ENCODE measurements around the gene PCDHA3.
"Not testable (repeated sequence)": the region's sequence is repeated elsewhere in the genome, so short reads cannot be mapped to it uniquely, and the experiment has no call there.

The PCDHA3 gene

DNA sequence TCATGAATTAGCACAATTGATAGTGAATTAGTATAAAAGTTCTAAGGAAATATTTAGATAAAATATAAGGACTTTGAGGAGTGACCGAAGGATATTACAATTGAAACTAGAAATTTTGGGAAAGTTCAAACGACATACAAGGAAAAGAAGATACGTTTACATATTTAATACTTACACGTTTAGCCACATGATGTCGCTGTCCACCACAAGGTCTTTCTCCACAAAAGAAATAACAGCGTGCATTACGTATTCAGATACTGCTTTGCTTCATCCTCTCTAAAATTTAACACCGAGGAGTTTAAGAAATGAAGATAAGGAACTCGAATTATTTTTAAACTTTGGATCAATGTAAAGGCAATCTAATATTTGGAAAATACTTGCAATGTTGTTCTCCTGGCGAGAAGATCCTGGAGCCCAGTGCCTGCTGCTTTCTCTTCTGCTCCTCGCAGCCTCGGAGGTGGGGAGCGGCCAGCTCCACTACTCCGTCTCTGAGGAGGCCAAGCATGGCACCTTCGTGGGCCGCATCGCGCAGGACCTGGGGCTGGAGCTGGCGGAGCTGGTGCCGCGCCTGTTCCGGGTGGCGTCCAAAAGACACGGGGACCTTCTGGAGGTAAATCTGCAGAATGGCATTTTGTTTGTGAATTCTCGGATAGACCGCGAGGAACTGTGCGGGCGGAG is at the start of gene PCDHA3:
TSS of gene PCDHA3 (plus strand) at position 242 of the 678 bp plus-strand sequence.
- DNase-seq: peak; percentile 50

DNA sequence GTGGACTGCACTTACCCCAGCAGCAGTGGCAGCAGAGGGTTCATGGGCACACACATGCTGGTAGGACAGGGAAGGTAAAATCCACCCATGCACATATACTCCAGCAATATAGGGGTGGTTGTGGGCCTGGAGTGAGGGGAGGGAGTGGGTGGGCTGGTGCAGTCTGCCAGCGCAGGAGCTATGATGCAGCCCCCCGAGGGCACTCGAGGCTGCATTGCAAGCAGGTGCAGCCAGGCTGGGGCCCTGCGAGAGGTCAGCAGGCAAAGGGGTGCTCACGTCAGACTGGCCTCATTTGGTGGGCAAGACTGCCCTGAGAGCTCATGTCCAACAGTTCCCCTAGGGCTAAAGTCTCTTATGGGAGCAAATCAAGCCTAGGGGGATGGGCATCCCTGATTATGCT is 47.3 kb upstream of the PCDHA3 start:
- DNase-seq: no peak

GRCh38 chr5:140764177-140764973 is 36.5 kb upstream of the PCDHA3 start:
- DNase-seq: peak; percentile 1

DNA sequence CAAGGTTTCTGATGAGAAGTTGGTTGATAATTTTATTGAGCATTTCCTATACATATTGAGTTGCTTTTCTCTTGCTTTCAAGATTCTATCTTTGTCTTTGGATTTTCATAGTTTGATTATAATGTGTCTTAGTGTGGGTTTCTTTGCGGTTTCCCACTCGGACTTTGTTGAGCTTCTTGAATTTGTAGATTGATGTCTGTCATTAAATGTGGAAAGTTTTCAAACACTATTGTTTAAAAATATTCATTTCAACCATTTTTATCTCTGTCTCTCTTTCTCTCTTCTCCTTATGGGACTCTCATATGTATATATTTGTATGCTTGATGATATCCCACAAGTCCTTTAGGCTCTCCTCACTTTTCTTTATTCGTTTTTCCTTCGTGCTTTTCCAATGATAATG is 33.4 kb upstream of the PCDHA3 start:
- DNase-seq: no peak

DNA sequence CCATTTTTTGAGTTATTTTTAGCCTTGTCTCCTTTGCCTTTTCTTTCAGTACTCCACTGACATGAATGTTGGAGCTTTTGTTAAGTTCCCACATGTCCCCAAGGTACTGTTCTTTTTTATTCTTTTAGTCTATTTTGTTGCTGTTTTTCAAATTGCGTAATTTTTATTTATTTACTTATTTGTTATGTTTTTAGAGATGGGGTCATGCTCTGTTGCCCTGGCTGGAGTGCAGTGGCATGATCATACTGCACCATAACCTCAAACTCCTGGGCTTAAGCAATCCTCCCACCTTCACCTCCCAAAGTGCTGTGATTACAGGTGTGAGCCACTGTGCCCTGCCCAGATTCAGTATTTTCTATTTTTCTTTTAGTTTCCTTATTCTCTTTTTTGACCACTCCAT is 20.3 kb upstream of the PCDHA3 start:
- DNase-seq: no peak

DNA sequence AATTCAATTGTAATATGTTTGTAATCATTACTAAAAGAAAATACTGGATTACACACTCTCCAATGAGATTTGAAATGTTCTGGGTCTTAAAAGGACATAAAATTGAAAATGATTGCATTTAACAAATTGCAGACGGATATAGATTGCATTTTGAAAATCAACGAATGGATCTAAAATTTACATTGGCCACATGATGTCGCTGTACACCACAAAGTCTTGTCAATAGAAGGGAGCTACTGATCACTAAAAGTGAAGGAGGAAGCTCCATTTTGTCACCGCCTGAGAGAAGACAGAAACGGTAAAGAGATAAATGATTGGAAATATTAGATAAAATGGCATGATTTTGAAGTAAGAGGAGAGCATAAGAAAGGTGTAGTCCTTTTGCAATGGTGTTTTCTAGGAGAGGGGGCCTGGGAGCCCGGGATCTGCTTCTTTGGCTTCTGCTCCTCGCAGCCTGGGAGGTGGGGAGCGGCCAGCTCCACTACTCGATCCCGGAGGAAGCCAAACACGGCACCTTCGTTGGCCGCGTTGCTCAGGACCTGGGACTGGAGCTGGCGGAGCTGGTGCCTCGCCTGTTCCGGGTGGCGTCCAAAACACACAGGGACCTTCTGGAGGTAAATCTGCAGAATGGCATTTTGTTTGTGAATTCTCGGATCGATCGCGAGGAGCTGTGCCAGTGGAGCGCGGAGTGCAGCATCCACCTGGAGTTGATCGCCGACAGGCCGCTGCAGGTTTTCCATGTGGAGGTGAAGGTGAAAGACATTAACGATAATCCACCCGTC is 14.8 kb upstream of the PCDHA3 start, which contains the start of gene PCDHA1:
TSS of gene PCDHA1 (plus strand) at position 236 of the 782 bp plus-strand sequence.
- no peak for DNase-seq

GRCh38 chr5:140787422-140787821 is 13.4 kb upstream of the PCDHA3 start:
- not testable (repeated sequence) for DNase-seq

DNA sequence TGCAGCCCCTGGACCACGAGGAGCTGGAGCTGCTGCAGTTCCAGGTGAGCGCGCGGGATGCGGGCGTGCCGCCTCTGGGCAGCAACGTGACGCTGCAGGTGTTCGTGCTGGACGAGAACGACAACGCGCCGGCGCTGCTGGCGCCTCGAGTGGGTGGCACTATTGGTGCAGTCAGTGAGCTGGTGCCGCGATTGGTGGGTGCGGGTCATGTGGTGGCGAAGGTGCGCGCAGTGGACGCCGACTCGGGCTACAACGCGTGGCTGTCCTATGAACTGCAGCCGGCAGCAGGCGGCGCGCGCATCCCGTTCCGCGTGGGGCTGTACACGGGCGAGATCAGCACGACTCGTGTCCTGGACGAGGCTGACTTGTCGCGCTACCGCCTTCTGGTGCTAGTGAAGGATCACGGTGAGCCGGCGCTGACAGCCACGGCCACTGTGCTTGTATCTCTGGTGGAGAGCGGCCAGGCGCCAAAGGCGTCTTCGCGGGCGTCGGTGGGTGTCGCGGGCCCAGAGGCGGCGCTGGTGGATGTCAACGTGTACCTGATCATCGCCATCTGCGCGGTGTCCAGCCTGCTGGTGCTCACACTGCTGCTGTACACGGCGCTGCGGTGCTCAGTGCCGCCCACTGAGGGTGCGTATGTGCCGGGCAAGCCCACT is 12.9 kb upstream of the PCDHA3 start:
- not testable (repeated sequence) for DNase-seq

GRCh38 chr5:140791089-140791488 is 9.8 kb upstream of the PCDHA3 start:
- DNase-seq: no peak

DNA sequence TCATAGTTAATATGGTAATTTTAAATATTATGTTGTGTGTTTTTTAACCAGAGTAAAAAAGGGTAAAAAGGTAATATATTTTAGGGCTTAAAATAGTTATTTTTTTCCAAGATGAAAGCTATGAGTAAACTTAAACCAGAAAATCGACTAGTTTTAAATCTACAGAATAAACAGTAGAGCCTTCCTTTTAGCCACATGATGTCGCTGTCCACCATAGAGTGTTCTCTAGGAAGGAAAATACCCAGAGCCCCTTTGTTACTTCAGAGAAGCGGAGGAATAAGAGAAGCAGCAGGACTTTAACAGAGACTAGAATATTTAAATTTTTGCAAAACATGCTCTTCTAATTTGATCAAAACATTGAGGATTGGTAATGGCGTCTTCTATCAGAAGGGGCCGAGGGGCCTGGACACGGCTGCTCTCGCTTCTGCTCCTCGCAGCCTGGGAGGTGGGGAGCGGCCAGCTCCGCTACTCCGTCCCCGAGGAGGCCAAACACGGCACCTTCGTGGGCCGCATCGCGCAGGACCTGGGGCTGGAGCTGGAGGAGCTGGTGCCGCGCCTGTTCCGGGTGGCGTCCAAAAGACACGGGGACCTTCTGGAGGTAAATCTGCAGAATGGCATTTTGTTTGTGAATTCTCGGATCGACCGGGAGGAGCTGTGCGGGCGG is 6.1 kb upstream of the PCDHA3 start, which contains the start of gene PCDHA2:
TSS of gene PCDHA2 (plus strand) at position 258 of the 664 bp plus-strand sequence.
- no peak for DNase-seq

- no peak for DNase-seq
Observed at GRCh38 chr5:140795259-140795641, 5.6 kb upstream of the PCDHA3 start.

GRCh38 chr5:140796072-140796717 is 4.7 kb upstream of the PCDHA3 start:
- not testable (repeated sequence) for DNase-seq

DNA sequence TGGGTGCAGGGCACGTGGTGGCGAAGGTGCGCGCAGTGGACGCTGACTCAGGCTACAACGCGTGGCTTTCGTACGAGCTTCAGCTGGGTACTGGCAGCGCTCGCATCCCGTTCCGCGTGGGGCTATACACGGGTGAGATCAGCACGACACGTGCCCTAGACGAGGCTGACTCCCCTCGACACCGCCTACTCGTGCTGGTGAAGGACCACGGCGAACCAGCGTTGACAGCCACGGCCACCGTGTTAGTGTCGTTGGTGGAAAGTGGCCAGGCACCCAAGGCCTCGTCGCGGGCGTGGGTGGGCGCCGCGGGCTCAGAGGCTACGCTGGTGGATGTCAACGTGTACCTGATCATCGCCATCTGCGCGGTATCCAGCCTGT is 4.2 kb upstream of the PCDHA3 start:
- DNase-seq: no peak

DNA sequence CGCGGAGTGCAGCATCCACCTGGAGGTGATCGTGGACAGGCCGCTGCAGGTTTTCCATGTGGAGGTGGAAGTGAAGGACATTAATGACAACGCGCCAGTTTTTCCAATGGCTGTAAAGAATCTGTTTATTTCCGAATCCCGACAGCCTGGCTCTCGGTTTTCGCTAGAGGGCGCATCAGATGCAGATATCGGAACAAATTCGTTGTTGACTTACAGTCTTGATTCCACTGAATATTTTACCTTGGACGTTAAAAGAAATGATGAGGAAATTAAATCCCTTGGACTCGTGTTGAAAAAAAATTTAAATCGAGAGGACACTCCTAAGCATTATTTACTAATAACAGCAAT is 611 bp downstream of the PCDHA3 start:
- peak; percentile 2 for DNase-seq

- DNase-seq: not testable (repeated sequence)
Observed at GRCh38 chr5:140802381-140802780, 1.5 kb downstream of the PCDHA3 start.

- DNase-seq: no peak
Observed at GRCh38 chr5:140802781-140803271, 2.0 kb downstream of the PCDHA3 start.

DNA sequence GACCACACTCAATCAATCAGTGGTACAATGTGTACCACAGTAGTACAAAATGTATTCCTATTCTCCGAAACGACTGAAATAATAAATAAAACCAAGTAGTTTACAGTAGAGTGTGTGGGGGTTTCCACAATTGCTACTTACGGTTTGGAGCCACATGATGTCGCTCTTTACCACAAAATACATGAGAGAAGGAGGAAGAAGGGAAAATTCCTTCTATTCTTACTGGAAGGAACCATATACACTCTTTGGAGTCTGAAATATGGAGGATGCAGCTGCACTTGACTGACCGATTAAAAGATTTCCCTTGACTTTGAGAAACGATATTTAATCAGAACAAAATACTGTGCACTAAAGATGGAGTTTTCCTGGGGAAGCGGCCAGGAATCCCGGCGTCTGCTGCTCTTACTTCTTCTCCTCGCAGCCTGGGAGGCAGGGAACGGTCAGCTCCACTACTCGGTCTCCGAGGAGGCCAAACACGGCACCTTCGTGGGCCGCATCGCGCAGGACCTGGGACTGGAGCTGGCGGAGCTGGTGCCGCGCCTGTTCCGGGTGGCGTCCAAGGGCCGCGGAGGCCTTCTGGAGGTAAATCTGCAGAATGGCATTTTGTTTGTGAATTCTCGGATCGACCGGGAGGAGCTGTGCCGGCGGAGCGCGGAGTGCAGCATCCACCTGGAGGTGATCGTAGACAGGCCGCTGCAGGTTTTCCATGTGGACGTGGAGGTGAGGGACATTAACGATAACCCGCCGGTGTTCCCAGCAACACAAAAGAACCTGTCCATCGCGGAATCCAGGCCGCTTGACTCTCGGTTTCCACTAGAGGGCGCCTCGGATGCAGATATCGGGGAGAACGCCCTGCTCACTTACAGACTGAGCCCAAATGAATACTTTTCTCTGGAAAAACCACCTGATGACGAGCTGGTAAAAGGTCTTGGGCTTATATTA is 6.2 kb downstream of the PCDHA3 start, which contains the start of gene PCDHA4:
TSS of gene PCDHA4 (plus strand) at position 235 of the 942 bp plus-strand sequence.
- peak; percentile 16 for DNase-seq

DNA sequence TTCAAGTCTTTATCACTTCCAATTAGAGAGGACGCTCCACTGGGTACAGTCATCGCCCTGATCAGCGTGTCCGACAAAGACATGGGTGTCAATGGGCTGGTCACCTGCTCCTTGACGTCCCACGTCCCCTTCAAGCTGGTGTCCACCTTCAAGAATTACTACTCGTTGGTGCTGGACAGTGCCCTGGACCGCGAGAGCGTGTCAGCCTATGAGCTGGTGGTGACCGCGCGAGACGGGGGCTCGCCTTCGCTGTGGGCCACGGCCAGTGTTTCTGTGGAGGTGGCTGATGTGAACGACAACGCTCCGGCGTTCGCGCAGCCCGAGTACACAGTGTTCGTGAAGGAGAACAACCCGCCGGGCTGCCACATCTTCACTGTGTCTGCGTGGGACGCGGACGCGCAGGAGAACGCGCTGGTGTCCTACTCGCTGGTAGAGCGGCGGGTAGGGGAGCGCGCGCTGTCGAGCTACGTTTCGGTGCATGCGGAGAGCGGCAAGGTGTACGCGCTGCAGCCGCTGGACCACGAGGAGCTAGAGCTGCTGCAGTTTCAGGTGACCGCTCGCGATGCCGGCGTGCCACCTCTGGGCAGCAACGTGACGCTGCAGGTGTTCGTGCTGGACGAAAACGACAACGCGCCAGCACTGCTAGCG is 7.5 kb downstream of the PCDHA3 start:
- DNase-seq: not testable (repeated sequence)

GRCh38 chr5:140808889-140809291 is 8.0 kb downstream of the PCDHA3 start:
- DNase-seq: no peak
